Measurements from ENCODE around the gene ASCC1. TPM values are rescaled to one million over a fixed set of nuclear protein-coding genes. Genes with fewer than 3 reads are reported as not detected.

Gene ASCC1
- total RNA-seq, 1 experiment from 2014 or later, result 40.2 TPM

DNA sequence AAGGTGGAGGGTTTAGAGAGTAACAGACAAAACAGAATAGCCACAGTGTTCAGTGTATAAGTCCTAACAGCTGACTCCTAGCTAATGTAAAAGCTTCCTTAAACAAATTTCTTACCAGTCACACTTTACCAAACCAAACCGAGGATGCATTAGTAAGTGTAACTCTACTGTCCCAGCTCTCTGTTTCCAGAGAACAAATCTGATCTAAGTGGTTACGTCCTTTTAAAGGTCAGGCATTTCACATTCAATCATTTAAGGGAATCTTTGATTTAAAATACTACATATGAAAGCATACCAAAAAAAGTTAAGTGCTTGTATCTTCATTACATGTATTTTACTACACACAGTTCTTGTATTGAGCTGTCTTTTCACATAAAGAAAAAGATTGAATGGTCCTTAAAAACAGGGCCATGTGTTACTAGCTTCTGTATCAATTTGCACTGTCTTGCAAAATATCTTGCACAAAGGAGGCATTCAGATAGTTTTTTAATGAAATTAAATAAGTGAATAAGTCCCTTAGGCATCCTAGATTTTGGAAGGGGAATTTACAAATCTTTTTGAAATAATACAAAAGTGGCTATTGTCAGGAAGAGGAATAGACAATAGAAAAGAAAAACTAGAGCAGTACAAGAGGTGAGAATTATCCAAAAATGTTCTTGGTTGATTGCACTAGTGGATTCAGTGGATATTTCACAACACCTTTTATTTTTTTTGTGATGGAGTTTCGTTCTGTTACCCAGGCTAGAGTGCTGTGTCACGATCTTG lies 69.3 kb downstream of the ASCC1 start:
- BruUV-seq (replicated peaks), result no TSS peak
- peaks cover 7% of the 10 kb centered on the region for H3K4me1 ChIP-seq (ENCODE audit: insufficient read depth, low read length, poor library complexity, severe bottlenecking)
- H3K36me3 ChIP-seq (ENCODE audit: insufficient read depth, low read length, poor library complexity, severe bottlenecking), result no peaks in the 10 kb centered on the region
- DNase-seq (ENCODE audit: low spot score), result no peak
- POLR2A ChIA-PET (ENCODE audit: low non-redundant PET), result no interaction called here
- no peak overlapping the region for H3K4me3 ChIP-seq (ENCODE audit: low read depth, low read length, poor library complexity, severe bottlenecking)
- H3K27ac ChIP-seq (ENCODE audit: low read depth, low read length, poor library complexity, severe bottlenecking), result no peak overlapping the region
- intact Hi-C loops (cut with micrococcal nuclease; ENCODE audit: unreplicated experiment), result no loop called here
- TF ChIP-seq EZH2 (IDR thresholded peaks at IDR 0.05; ENCODE audit: borderline replicate concordance, low read depth, low read length, poor library complexity, severe bottlenecking) (no peak), CTCF (conservative IDR thresholded peaks at IDR 0.05; ENCODE audit: low read depth, low read length) (no peak)
- CTCF ChIA-PET, result no interaction called here
- H3K27me3 ChIP-seq (replicated peaks; ENCODE audit: insufficient read depth, low read depth, low read length, poor library complexity), result no peaks in the 10 kb centered on the region
- no peaks in the 10 kb centered on the region for H3K9me3 ChIP-seq (ENCODE audit: low read depth, low read length, poor library complexity, severe bottlenecking)

GRCh38 chr10:72146071-72146470 lies 70.0 kb downstream of the ASCC1 start:
- Histone ChIP-seq H3K4me1 (ENCODE audit: insufficient read depth, low read length, poor library complexity, severe bottlenecking) (peaks cover 7% of the 10 kb centered on the region), H3K27ac (ENCODE audit: low read depth, low read length, poor library complexity, severe bottlenecking) (no peak overlapping the region), H3K4me3 (ENCODE audit: low read depth, low read length, poor library complexity, severe bottlenecking) (no peak overlapping the region), H3K36me3 (ENCODE audit: insufficient read depth, low read length, poor library complexity, severe bottlenecking) (no peaks in the 10 kb centered on the region), H3K27me3 (replicated peaks; ENCODE audit: insufficient read depth, low read depth, low read length, poor library complexity) (no peaks in the 10 kb centered on the region), H3K9me3 (ENCODE audit: low read depth, low read length, poor library complexity, severe bottlenecking) (no peaks in the 10 kb centered on the region)
- no peak for TF ChIP-seq EZH2 (IDR thresholded peaks at IDR 0.05; ENCODE audit: borderline replicate concordance, low read depth, low read length, poor library complexity, severe bottlenecking)
- no peak for TF ChIP-seq CTCF (conservative IDR thresholded peaks at IDR 0.05; ENCODE audit: low read depth, low read length)
- intact Hi-C loops (cut with micrococcal nuclease; ENCODE audit: unreplicated experiment), result no loop called here
- ChIA-PET CTCF (no interaction called here), POLR2A (ENCODE audit: low non-redundant PET) (no interaction called here)
- BruUV-seq (replicated peaks), result no TSS peak
- no peak for DNase-seq (ENCODE audit: low spot score)

DNA sequence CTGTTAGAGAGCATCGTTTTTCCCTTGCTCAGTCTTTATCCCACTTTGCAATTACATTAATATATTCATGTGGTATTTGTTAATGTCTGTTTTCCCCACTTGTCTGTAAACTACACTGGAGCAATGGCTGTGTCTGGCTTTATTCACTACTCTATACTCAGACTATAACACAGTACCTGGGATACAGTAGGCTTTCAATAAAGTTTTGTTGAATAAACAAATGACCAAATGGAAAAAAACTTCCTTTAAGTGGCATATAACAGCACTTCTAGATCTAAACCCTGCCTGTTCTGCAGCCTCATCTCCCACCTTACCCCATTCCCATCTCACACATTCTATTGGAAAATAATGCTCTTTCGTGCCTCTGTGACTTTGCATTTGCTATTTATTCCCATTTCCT lies 70.4 kb downstream of the ASCC1 start:
- ChIA-PET CTCF (no interaction called here), POLR2A (ENCODE audit: low non-redundant PET) (no interaction called here)
- no TSS peak for BruUV-seq (replicated peaks)
- intact Hi-C loops (cut with micrococcal nuclease; ENCODE audit: unreplicated experiment), result no loop called here
- H3K9me3 ChIP-seq (ENCODE audit: low read depth, low read length, poor library complexity, severe bottlenecking), result no peaks in the 10 kb centered on the region
- peaks cover 7% of the 10 kb centered on the region for H3K4me1 ChIP-seq (ENCODE audit: insufficient read depth, low read length, poor library complexity, severe bottlenecking)
- H3K27ac ChIP-seq (ENCODE audit: low read depth, low read length, poor library complexity, severe bottlenecking), result no peak overlapping the region
- no peak overlapping the region for H3K4me3 ChIP-seq (ENCODE audit: low read depth, low read length, poor library complexity, severe bottlenecking)
- no peak for TF ChIP-seq EZH2 (IDR thresholded peaks at IDR 0.05; ENCODE audit: borderline replicate concordance, low read depth, low read length, poor library complexity, severe bottlenecking)
- TF ChIP-seq CTCF (conservative IDR thresholded peaks at IDR 0.05; ENCODE audit: low read depth, low read length), result no peak
- no peak for DNase-seq (ENCODE audit: low spot score)
- H3K36me3 ChIP-seq (ENCODE audit: insufficient read depth, low read length, poor library complexity, severe bottlenecking), result no peaks in the 10 kb centered on the region
- no peaks in the 10 kb centered on the region for H3K27me3 ChIP-seq (replicated peaks; ENCODE audit: insufficient read depth, low read depth, low read length, poor library complexity)
